Breast epithelium (tissue), 3 donors: Measurements from ENCODE around the gene STK36.

Source experiments
- POLR2A ChIP-seq: fragments of 450-650 bp; IDR thresholded peaks from one replicate; pipeline ENCODE4 v1.6.1; 2016; ENCODE audit warnings: antibody characterized with exemption, mild to moderate bottlenecking, moderate library complexity
- POLR2AphosphoS5 ChIP-seq, 3 donors: sonication (generic); formaldehyde crosslinking; IDR thresholded peaks; one replicate each; pipeline ENCODE4 v1.6.1; 2017; ENCODE audit warnings: antibody characterized with exemption in 3 of 3
- TF ChIP-seq, protein P1 (sequence below), 3 donors: fragments of 450-650 bp; IDR thresholded peaks; one replicate each; pipeline ENCODE4 v1.5.1; 2016 to 2017; ENCODE audit warnings: antibody characterized with exemption in 3 of 3, mild to moderate bottlenecking in 3 of 3, moderate library complexity in 3 of 3

DNA sequence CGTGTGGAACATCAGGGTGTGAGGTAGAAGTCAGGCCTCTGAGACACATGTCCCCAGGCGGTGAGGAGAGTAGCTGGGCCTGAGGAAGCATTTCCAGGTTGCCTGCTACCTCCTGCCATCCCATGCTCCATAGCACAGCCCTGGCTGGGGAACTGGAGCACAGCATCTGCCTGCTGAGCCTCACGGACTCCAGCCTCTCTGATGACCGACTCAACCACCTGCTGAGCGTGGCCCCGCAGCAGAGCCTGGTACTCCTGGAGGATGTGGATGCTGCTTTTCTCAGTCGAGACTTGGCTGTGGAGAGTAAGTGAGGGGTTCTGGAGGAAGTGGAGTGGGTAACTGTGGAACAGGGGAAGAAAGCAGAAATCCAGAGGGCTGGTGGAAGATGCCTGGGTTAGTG is 9.5 kb upstream of the STK36 start:
- TF ChIP-seq POLR2AphosphoS5 (IDR thresholded peaks at IDR 0.05) (no peak), POLR2A (no peak)
- TF ChIP-seq, protein P1, sequence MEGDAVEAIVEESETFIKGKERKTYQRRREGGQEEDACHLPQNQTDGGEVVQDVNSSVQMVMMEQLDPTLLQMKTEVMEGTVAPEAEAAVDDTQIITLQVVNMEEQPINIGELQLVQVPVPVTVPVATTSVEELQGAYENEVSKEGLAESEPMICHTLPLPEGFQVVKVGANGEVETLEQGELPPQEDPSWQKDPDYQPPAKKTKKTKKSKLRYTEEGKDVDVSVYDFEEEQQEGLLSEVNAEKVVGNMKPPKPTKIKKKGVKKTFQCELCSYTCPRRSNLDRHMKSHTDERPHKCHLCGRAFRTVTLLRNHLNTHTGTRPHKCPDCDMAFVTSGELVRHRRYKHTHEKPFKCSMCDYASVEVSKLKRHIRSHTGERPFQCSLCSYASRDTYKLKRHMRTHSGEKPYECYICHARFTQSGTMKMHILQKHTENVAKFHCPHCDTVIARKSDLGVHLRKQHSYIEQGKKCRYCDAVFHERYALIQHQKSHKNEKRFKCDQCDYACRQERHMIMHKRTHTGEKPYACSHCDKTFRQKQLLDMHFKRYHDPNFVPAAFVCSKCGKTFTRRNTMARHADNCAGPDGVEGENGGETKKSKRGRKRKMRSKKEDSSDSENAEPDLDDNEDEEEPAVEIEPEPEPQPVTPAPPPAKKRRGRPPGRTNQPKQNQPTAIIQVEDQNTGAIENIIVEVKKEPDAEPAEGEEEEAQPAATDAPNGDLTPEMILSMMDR (IDR thresholded peaks at IDR 0.05): no peak
